SHP77 (cell line): ENCODE data around the gene ADD2.

ENCODE experiments used
- DNase-seq, 2 experiments: peaks; one replicate each; lab custom pipeline; 2025; lab: John Stamatoyannopoulos, UW

The ADD2 gene

GRCh38 chr2:70703900-70704549 is 64.0 kb downstream of the ADD2 start:
- no peak for DNase-seq

DNA sequence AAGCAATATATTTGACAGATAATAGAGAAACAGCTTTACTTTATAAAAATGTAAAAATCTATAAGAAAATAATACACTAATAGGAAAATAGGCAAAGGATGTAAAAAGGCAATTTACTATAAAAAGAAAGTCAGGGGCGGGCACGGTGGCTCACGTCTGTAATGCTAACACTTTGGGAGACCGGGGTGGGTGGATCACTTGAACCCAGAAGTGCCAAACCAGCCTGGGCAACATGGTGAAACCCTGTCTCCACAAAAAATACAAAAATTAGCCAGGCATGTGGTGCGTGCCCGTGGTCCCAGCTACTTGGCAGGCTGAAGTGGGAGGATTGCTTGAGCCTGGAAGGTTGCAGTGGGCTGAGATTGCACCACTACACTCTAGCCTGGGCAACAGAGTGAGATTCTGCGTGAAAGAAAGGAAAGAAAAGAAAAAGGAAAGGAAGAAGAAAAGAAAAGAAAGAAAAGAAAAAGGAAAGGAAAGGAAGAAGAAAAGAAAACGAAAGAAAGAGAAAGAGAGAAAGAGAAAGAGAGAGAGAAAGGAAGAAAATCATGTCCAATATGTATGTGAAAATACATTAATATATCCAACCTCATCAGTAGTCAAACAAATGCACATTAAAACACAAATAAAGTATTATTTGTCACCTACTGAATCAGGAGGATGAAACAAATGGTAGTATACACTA is 65.1 kb downstream of the ADD2 start:
- no peak for DNase-seq

DNA sequence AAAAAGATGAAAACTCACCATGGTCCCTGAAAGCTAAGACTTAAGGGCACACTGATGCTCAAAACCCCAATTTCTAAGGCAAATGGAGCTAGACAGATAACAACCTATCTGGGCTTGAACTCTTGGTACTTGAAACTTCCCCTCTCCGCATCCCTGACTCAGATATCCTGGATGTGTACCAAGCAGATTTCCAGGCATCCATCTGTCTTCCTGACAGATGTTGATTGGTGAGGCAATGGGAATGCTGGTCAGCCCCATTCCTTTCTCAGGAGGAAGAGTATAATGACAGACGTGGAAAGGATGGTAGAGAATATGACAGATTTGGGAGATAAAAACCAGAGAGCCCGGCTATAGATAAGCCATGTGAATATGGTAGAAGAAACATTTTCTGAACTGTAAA is 69.2 kb downstream of the ADD2 start:
- DNase-seq: no peak

GRCh38 chr2:70697603-70698383 is 70.2 kb downstream of the ADD2 start:
- DNase-seq: no peak

- DNase-seq: no peak
These were observed 71.9 kb downstream of the ADD2 start for GRCh38 chr2:70696142-70696541.

DNA sequence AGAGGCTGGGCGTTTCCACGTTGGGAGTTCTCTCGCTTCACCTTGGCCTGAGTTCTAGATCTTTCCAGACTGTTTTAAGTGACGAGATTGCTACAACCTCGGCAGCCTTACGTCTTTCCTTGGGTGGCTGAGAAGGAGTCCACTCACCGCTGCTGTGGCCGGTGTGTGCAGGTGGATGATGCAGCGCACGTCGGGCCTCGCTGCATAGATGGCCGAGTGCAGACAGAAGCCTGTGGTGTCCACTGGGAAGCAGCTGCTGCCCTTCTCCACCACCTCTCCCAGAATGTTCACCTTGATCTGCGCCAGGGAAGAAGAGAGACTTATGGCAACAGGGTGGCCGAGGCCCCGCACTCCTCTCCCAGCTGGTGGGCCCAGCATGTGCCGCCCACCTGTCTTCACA is 75.7 kb downstream of the ADD2 start:
- DNase-seq: no peak

GRCh38 chr2:70691497-70692140 is 76.4 kb downstream of the ADD2 start:
- no peak for DNase-seq

GRCh38 chr2:70690846-70691245 is 77.2 kb downstream of the ADD2 start:
- DNase-seq: no peak

DNA sequence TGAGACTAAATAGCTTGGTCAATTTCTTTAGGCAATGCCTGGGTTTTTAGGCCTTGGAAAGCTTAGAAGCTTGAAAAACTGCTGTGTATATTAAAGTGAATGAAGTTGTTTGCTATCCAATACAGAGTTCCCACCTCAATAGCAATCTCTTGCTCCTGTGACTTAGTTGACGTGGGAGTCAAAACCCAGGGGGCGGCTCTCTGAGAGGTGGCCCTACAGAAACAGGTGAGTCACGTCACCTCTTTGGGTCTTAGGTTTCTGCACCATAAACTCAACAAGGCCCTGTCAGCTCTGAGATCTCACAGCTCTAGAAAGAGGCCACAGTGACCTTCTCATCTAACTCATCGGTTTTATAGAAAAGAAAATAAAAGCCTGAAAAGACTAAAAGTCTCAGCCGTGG is 79.6 kb downstream of the ADD2 start:
- DNase-seq: no peak

DNA sequence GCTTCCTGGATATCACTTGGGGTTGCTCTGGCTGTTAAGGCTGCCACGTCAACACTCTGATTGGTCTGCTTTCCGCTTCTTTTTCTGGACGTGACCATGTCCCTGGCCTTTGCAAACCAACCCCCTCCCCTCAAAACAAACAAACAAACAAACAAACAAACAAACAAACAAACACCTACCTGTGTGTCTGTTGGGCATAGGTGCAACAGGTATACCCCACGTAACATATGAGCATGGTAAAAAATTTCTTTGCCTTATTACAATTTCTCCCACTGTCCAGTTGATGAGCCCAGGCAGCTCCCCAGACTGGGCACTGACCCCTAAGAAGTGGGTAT is 80.6 kb downstream of the ADD2 start:
- no peak for DNase-seq

GRCh38 chr2:70686577-70687460 is 81.2 kb downstream of the ADD2 start:
- peak; percentile 42 to 60 for DNase-seq

- no peak for DNase-seq
These were observed 82.2 kb downstream of the ADD2 start for GRCh38 chr2:70685771-70686171.

DNA sequence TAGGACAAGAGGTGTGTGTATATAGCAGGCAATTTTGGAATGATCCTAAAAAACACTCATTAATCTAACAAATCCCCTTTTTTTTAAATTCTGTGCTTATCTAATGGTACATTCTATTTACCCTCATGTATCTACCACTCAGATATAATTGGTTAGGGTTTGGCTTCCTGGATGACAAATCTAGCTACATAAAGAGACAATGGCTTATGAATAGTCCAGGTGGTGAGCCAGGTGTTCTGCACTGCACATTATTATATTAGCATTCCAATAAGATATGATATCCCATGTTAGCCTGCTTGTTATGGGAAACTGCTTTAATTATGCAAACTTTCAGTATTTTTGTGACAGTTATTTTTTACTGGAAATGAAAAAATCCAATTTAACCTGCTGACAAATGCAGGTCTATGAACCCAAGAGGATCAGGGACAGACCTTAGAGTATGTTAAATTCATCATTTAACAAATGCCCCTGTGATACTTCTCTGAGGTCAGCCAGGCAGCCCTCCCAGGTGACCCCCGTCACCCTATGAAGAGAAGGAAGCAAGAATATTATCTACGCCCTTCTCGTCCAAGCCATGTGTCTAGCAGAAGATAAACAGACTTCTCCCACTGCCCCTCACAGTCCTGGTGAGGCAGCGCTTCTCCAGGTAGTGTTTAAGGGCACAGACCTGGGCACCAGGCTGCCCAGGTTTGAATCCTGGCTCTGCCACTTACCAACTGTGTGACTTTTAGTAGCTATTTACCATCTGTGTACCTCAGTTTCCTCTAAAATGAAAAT is 83.0 kb downstream of the ADD2 start:
- DNase-seq: no peak

DNA sequence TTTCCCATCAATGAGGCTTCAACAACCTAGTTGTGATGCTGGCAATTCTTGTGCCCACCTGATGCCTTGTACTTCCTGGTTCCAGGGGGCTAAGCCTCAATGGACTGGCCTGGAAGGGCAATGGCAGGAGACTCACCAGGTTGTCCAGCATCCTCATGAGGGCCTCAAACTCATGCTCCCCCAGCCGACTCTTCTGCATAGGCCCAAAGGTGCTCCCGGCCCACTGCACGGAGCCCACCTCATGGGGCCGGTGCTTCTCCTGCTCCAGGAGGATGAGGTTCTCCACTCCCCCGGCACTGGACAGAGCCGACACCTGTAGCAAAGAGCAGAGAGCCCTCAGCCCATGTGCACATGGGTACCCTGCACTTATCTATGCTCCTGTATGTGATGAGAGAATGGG is 84.5 kb downstream of the ADD2 start:
- DNase-seq: no peak

GRCh38 chr2:70680735-70681134 is 87.3 kb downstream of the ADD2 start:
- no peak for DNase-seq

GRCh38 chr2:70679259-70679658 is 88.7 kb downstream of the ADD2 start:
- DNase-seq: no peak

DNA sequence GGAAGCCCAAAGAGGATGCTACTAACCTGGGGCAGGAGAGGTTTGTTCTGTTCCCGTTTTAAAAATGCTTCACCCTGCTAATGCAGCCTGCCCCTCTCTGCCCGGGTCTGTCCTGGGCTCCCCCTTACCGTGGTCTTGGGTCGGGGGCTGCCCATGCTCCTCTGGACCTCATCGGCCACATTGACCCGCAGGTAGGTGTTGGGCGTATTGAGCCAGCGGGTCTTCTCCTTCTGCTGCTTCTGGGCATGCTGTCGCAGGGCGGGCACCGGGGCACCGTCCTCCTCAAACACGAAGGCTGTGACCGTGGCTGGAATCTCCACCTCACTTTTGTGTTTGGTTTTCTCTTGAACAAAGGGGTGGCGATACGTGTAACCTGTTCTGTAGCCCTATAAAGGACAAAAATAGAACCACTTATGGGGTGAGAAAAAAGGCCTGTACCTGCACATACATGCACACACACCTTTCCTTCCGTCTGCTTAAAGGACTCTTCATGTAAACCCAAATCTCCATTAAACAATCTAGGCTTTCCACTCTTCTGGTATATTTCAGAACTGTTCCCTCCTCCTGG is 89.3 kb downstream of the ADD2 start:
- DNase-seq: no peak

- no peak for DNase-seq
These were observed 91.5 kb downstream of the ADD2 start for GRCh38 chr2:70676301-70677035.

DNA sequence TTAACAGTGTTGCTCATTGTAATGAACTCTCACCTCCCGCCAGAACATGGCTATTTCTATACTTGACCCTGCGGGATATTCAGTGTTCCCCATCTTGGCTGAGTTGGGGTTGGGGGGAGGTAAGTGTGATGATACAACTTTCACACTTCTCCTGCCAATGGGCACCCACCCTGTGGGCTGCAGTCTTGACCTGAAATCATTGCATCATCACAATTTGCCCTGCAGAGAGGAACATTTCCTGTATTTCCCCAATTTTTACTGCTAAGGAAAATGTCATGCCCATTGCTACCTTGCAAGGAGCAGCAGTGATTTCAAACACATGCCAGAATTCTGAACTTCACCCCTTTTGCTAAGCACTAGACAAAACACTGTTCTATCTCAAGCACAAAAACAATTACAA is 92.1 kb downstream of the ADD2 start:
- no peak for DNase-seq
